NOMO-1 (cell line): Measurements from ENCODE around the gene CYP39A1.

Experiments used
- DNase-seq, 2 experiments: peaks; one replicate each; lab custom pipeline; 2025; ENCODE audit not compliant: unreplicated experiment in 2 of 2; lab: John Stamatoyannopoulos, UW

CYP39A1 gene

GRCh38 chr6:46517202-46517601 lies 135.4 kb downstream of the CYP39A1 start:
- DNase-seq, result no peak

GRCh38 chr6:46513533-46513932 lies 139.1 kb downstream of the CYP39A1 start:
- no peak for DNase-seq

- no peak for DNase-seq
These were observed 141.3 kb downstream of the CYP39A1 start for GRCh38 chr6:46511320-46511719.

- DNase-seq, result no peak
These were observed 142.0 kb downstream of the CYP39A1 start for GRCh38 chr6:46510651-46511050.

- no peak for DNase-seq
These were observed 142.6 kb downstream of the CYP39A1 start for GRCh38 chr6:46509981-46510510.

GRCh38 chr6:46509063-46509462 lies 143.6 kb downstream of the CYP39A1 start:
- no peak for DNase-seq

- no peak for DNase-seq
These were observed 145.2 kb downstream of the CYP39A1 start for GRCh38 chr6:46507426-46507825.

GRCh38 chr6:46505693-46506512 lies 146.7 kb downstream of the CYP39A1 start:
- DNase-seq, result no peak

GRCh38 chr6:46504242-46504641 lies 148.4 kb downstream of the CYP39A1 start:
- DNase-seq, result no peak

GRCh38 chr6:46502486-46503119 lies 150.0 kb downstream of the CYP39A1 start:
- no peak for DNase-seq

GRCh38 chr6:46501136-46502089 lies 151.2 kb downstream of the CYP39A1 start:
- no peak for DNase-seq

GRCh38 chr6:46500382-46500781 lies 152.2 kb downstream of the CYP39A1 start:
- DNase-seq, result no peak
